ENCODE data around the gene CDK5.
"Not testable (repeated sequence)": the region's sequence is repeated elsewhere in the genome, so short reads cannot be mapped to it uniquely, and the experiment has no call there.

CDK5 gene

DNA sequence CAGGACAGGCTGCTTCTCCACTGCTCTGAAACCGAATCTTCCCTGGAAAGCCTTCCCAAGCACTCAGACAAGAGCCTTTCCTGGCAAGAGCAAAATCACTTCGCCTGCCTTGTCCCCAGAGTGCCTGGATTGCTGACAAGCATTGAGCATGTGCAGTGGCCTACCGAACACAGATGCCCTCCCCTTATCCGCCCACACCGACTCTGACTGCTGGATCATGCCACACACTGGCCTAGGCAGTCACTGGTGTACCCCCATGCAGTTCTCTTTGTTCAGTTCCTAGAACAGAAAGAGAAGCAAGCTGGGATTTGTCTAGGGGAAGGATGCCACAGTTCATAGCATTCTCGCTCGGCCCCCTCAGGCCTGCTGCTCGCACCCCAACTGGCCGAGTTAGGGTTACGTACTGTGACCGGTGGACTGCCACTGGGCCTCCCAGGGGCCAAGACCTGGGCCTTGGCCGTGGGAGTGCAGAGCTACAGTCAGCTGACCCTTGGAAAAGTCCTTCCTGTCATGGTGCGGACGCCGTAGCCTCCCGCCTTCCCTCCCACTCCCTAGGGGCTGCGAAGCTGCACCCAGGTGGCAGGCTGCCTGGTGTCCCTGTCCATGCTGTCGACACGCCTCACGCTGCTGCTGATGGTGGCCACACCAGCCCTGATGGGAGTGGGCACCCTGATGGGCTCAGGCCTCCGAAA is 22.5 kb downstream of the CDK5 start:
- no peak for DNase-seq (ENCODE audit: low read depth in 3 of 3)

- no peak for DNase-seq (ENCODE audit: low read depth in 3 of 3)
Observed at GRCh38 chr7:151034312-151035025, 23.2 kb downstream of the CDK5 start.

DNA sequence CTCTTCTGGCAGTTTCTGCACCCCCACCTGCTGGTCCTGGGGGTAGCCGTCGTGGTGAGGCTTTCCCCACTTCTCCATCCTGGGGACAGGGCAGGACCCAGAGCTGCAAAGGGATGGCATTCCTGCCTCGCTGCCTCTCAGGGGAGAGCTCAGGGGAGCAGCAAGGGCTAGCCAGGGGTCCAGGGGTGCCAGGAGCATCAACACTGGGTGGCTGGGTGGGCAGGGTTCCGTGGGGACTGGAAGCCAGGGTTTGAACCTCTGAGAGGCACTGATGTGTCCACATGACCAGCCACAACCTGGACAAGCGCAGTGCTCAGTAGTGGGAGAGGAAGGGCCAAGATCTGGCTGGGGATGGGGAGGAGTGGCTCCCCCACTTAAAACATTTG is 23.8 kb downstream of the CDK5 start:
- DNase-seq (ENCODE audit: low read depth in 3 of 3): no peak

DNA sequence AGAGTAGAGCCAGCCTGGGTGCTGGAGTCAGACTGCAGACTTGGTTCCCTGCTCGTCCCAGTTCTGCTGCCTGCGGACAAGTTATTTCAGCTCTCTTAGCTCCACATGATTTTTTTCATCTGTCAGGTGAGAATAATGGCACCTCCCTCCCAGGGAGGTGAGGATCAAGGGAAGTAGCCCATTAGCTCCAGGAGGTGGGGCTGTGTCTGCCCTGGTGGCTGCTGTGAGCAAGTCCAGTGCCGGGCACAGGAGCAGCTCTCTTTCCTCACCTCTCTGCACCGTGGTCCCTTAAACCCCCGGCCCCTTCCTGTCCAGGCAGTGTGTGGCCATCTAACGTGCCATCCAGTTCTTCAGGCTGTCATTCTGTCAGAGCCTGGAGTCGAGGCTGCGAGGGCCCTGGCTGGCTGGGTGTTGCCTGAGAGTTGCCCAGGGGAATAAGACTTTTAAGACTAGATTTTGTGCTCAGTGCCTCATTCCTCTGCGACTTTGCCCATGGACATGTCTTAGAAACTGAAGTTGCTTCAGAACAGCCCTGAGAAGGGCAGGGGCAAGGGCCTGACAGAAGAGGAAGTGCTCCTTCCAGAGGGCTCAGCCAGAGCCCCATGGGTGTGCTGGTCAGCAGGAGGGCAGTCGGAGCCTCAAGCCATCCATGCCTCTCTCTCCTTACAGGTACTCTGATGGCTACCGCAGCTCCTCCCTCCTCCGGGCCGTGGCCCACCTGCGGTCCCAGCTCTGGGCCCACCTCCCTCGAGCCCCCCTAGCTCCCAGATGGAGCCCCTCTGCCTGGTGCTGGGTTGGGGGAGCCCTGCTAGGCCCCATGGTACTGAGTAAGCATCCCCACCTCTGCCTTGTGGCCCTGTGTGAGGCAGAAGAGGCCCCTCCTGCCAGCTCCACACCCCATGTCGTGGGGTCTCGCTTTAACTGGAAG is 24.5 kb downstream of the CDK5 start:
- no peak for DNase-seq (ENCODE audit: low read depth in 3 of 3)

GRCh38 chr7:151031011-151031410 is 26.7 kb downstream of the CDK5 start:
- DNase-seq (ENCODE audit: low read depth in 3 of 3): no peak

- no peak for DNase-seq (ENCODE audit: low read depth in 3 of 3)
Observed at GRCh38 chr7:151028948-151029501, 28.7 kb downstream of the CDK5 start.

DNA sequence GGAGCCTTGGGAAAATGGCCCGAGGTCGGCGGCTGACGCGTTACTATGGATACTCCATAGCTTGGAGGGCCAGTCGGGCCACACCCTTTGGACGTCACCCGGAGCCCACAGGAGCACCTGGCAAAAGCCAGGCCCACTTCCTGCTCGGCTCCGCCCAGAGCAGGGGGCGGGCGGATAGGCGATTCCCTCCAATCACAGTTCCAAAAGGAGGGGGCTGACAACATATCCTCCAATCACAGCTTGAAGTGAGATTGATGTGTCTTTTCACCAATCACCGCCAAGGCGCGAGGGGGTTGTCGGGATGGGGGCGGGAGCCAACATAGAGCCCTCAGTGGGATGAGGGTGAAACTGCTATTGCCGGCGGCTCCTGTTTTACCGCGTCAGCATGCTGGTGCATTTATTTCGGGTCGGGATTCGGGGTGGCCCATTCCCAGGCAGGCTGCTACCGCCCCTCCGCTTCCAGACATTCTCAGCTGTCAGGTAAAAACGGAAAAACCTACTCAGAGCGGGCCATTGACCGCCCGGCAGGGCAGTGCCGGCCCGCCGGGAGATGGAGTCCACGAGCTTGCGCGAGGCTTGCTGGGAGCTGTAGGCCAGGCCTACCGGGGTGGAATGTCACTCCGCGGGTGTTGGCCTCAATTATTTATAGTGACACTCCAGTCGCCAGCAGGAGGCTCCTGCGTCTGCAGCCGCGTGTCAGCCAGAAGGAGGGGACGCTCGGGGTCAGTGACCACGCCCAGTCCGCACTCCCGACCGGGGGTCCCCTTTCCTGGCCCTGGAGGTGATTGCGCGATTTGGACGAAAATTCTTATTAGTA is 29.4 kb downstream of the CDK5 start, which contains the start of gene ABCB8:
Gene ABCB8 (plus strand): TSS at position 320 of the 817 bp plus-strand sequence. CDS start 66 bp downstream, at position 386.
- peak; percentile 92 to 97 (median 96) for DNase-seq (ENCODE audit: low read depth in 3 of 3)

GRCh38 chr7:151027728-151028130 is 30.0 kb downstream of the CDK5 start:
- DNase-seq (ENCODE audit: low read depth in 3 of 3): not testable (repeated sequence)

DNA sequence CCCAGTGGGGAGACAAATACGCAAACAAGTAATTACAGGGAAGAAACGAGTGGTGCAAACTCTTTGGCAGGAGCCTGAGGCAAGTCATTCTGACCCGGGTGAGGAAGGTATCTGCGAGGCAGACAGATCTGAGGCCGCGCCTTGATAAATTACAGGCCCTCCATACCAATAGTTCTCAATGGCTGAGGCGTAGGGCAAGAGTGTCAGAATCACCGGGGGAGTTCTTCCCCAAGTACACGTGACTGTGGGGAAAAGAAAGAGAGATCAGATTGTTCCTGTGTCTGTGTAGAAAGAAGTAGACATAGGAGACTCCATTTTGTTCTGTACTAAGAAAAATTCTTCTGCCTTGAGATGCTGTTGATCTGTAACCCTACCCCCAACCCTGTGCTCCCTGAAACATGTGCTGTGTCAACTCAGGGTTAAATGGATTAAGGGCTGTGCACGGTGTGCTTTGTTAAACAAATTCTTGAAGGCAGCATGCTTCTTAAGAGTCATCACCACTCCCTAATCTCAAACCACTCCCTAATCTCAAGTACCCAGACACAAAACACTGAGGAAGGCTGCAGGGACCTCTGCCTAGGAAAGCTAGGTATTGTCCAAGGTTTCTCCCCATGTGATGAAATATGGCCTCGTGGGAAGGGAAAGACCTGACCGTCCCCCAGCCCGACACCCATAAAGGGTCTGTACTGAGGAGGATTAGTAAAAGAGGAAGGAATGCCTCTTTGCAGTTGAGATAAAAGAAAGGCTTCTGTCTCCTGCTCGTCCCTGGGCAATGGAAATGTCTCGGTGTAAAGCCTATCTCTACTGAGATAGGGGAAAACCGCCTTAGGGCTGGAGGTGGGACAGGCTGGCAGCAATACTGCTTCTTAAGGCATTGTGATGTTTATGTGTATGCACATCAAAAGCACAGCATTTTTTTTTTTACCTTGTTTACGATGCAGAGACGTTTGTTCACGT is 30.6 kb downstream of the CDK5 start:
- DNase-seq (ENCODE audit: low read depth in 3 of 3): not testable (repeated sequence)

DNA sequence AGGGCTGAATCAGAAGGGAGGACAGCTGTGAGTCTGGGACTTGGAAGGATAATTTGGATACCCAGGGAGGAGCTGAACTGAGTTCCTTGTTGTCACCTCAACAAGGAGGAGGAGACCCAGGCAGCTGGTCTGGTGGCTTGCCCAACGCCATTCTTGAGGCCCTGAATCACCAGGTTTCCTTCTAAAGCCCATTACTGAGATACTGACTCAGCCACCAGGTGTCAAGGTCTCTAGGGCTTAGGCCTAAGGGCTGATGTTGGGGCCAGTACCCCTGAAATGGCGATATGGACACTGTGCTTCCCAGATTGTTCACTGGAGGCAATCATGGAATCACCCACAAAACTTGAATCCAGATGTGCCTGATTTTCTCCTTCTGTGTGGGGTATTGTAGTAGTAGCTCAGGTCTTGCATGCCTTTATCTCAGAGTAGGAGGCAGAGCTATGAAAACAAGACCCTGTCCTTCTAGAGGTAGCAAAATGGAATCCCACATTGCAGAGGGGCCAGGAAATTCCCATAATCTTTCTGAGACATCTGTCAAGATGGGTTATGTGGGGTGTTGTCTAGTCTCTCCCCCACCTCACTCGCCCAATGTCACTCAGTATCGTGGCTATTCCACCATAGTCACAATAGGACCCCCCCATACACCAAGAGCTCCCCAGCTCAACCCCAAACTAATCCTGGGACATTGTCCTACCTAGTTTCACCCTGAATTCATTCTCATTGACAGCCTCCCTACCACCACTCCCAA is 31.6 kb downstream of the CDK5 start:
- DNase-seq (ENCODE audit: low read depth in 3 of 3): no peak

GRCh38 chr7:151024435-151025056 is 33.2 kb downstream of the CDK5 start, which contains the start of gene ATG9B:
ATG9B (minus strand) TSS chr7:151024494; CDS start chr7:151024423, 71 bp downstream.
- DNase-seq (ENCODE audit: low read depth in 3 of 3): no peak

- DNase-seq (ENCODE audit: low read depth in 3 of 3): no peak
Observed at GRCh38 chr7:151023232-151023631, 34.5 kb downstream of the CDK5 start.

- no peak for DNase-seq (ENCODE audit: low read depth in 3 of 3)
Observed at GRCh38 chr7:151020231-151020630, 37.5 kb downstream of the CDK5 start.

DNA sequence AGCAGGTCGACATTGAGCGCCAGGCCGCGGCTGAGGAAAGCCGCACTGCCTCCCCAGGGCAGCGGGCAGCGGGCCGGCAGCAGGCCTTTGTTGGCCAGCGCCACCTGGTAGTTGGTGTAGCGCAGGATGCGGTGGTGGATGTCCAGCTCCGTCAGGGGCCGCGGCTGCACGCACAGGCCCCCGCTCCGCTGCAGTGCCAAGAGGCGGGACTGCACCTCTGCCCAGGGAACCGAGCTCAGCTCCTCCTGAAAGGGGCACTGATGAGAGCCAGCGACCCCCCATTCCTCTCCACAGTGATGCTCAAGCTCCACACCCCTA is 38.6 kb downstream of the CDK5 start:
- no peak for DNase-seq (ENCODE audit: low read depth in 3 of 3)

- DNase-seq (ENCODE audit: low read depth in 3 of 3): peak in 1 of 3 experiments; percentile 36
Observed at GRCh38 chr7:151018421-151019129, 39.1 kb downstream of the CDK5 start.

DNA sequence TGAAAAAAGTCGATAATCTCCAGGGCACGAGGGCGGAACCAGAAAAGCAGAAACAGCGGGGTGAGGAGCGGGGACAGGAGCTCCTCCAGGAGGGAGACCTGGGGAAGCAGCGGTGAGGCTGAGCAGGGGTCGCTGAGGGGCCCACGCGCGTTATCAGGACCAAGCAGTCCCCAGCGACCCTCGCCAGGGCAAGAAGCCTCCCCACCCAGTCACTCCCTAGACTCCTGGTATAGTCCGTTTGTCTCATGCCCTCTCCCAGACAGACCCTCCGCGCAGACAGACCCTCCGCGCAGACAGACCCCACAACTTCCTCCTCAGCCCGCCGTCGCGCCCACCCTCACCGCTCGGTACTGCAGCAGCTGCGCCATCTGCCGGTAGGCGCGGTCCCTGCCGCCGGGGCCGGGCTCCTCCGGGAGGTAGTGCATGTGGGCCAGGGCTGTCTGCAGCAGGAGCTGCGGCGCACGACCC is 39.7 kb downstream of the CDK5 start:
- peak; percentile 59 to 84 (median 64) for DNase-seq (ENCODE audit: low read depth in 3 of 3)

- DNase-seq (ENCODE audit: low read depth in 3 of 3): no peak
Observed at GRCh38 chr7:151017370-151017952, 40.2 kb downstream of the CDK5 start.

All from stimulated activated CD4-positive, alpha-beta T cell treated with anti-CD3 and anti-CD28 coated beads, TNF-alpha, amount 100 ng/mL, for 24 hours (primary cell).